K562 (cell line): Measurements from ENCODE around the gene MPG. TPM values are rescaled to one million over a fixed set of nuclear protein-coding genes. Genes with fewer than 3 reads are reported as not detected.

Experiments used
- ATAC-seq: fragments of 200-7000 bp; cut with Tn5 transposase; 3 replicates; pipeline ENCODE4 v1.9.1; 2020; ENCODE audit warnings: moderate library complexity
- BruUV-seq: library from RNA; stranded (reverse); fragments of 400-500 nt; replicated peaks from 2 replicates; lab custom pipeline; 2021; lab: Mats Ljungman, UMichigan
- CTCF ChIA-PET: fragments of 300-600 bp; formaldehyde crosslinking; extraction: SDS; loops from one replicate; lab custom pipeline; 2021; ENCODE audit warnings: low intra/inter-chr PET ratio; lab: Yijun Ruan, JAX
- POLR2A ChIA-PET: fragments of 300-600, 350-650 bp; sonication (Branson Sonifier 250); formaldehyde crosslinking; extraction: SDS; loops from one replicate; lab custom pipeline; 2021; ENCODE audit warnings: antibody characterized with exemption, inconsistent platforms; lab: Yijun Ruan, JAX
- DNase-seq, 4 experiments: peaks; one replicate each; pipeline versions ENCODE4 v3.0.0 to v3.0.0-alpha.2; 2011 to 2018; ENCODE audit warnings: low spot score in 3 of 4, mixed read lengths in 3 of 4; ENCODE audit errors: extremely low read depth in 1 of 4
- FAIRE-seq: peaks from 2 replicates; lab custom pipeline; 2011; peaks lifted over from hg19 to GRCh38; lab: Jason Lieb, UNC
- H2AFZ ChIP-seq: 2 replicates; pipeline ENCODE4 v1.6.0; 2011; ENCODE audit warnings: low read depth, low read length, control low read depth, inconsistent platforms
- H3K27ac ChIP-seq: fragments of 200-600 bp; 3 replicates; pipeline ENCODE4 v1.8.0; 2011; ENCODE audit warnings: low read depth, mild to moderate bottlenecking, control low read depth, inconsistent platforms, low read length, moderate library complexity, mixed read lengths; ENCODE audit errors: extremely low read depth
- H3K27me3 ChIP-seq, 2 experiments: fragments of 300-600 bp in 1 of 2; 2 replicates in 1 of 2; 3 replicates in 1 of 2; pipeline versions ENCODE4 v1.6.0 to v1.8.0; 2011; ENCODE audit warnings: inconsistent platforms in 2 of 2, low read length in 2 of 2, mild to moderate bottlenecking in 1 of 2, mixed read lengths in 1 of 2, moderate library complexity in 1 of 2; ENCODE audit not compliant: control insufficient read depth in 2 of 2, insufficient read depth in 2 of 2
- H3K36me3 ChIP-seq: fragments of 300-600 bp; 3 replicates; pipeline ENCODE4 v1.8.0; 2011; ENCODE audit warnings: mild to moderate bottlenecking, low read length, inconsistent platforms; ENCODE audit not compliant: control insufficient read depth, insufficient read depth
- H3K4me1 ChIP-seq, 2 experiments: fragments of 200-600 bp in 1 of 2; replicated peaks in 1 of 2; 2 replicates in 1 of 2; 3 replicates in 1 of 2; pipeline versions ENCODE4 v1.5.1 to v1.8.0; 2011; ENCODE audit warnings: inconsistent platforms in 2 of 2, low read length in 2 of 2, mild to moderate bottlenecking in 1 of 2, mixed read lengths in 1 of 2, moderate library complexity in 1 of 2; ENCODE audit not compliant: control insufficient read depth in 2 of 2, insufficient read depth in 2 of 2
- H3K4me2 ChIP-seq: 2 replicates; pipeline ENCODE4 v1.6.1; 2011; ENCODE audit warnings: low read length, control low read depth, inconsistent platforms, mixed read lengths; ENCODE audit not compliant: insufficient read depth
- H3K4me3 ChIP-seq: fragments of 200-600 bp; sonication (generic), shearing (Covaris generic); 2 replicates; pipeline ENCODE4 v1.5.1; 2016; ENCODE audit warnings: control low read depth, inconsistent platforms
- H3K79me2 ChIP-seq: fragments of 200-600 bp; 3 replicates; pipeline ENCODE4 v1.8.0; 2011; ENCODE audit warnings: low read length, inconsistent platforms; ENCODE audit not compliant: control insufficient read depth, insufficient read depth
- H3K9ac ChIP-seq, 2 experiments: 2 replicates each; pipeline versions ENCODE4 v1.6.0 to v1.6.1; 2011; ENCODE audit warnings: low read depth in 2 of 2, low read length in 2 of 2, control low read depth in 1 of 2, inconsistent platforms in 1 of 2, mild to moderate bottlenecking in 1 of 2, mixed read lengths in 1 of 2; ENCODE audit not compliant: insufficient read depth in 1 of 2
- H3K9me1 ChIP-seq: one replicate; pipeline ENCODE4 v1.6.0; 2011; ENCODE audit warnings: inconsistent platforms, mild to moderate bottlenecking, low read length, moderate library complexity; ENCODE audit not compliant: control insufficient read depth, insufficient read depth
- H3K9me3 ChIP-seq: replicated peaks from 2 replicates; pipeline ENCODE4 v1.5.1; 2011; ENCODE audit warnings: low read depth, low read length, inconsistent platforms; ENCODE audit not compliant: control insufficient read depth, insufficient read depth
- H4K20me1 ChIP-seq: replicated peaks from 2 replicates; pipeline ENCODE4 v1.6.1; 2011; ENCODE audit warnings: low read length, inconsistent platforms, mixed read lengths; ENCODE audit not compliant: control insufficient read depth, insufficient read depth
- IRF9 ChIP-seq: fragments of 450-650 bp; IDR thresholded peaks from 2 replicates; pipeline ENCODE4 v1.6.1; 2016; ENCODE audit warnings: missing biosample characterization, missing genetic modification characterization
- KAT7 ChIP-seq: sonication (generic); formaldehyde crosslinking; IDR thresholded peaks from 2 replicates; pipeline ENCODE4 v1.8.0; 2022; ENCODE audit warnings: missing genetic modification reagents, mild to moderate bottlenecking, borderline replicate concordance
- PBX2 ChIP-seq, 2 experiments: IDR thresholded peaks in 1 of 2; conservative IDR thresholded peaks in 1 of 2; 2 replicates each; pipeline ENCODE4 v1.6.1; 2016; ENCODE audit warnings: low read depth in 2 of 2, mild to moderate bottlenecking in 1 of 2, missing compliant biosample characterization in 1 of 2, missing genetic modification characterization in 1 of 2, moderate library complexity in 1 of 2
- PRMT5 ChIP-seq: sonication (generic); formaldehyde crosslinking; IDR thresholded peaks from 2 replicates; pipeline ENCODE4 v1.5.0; 2020; ENCODE audit warnings: missing genetic modification reagents
- RBM39 ChIP-seq: fragments of 200-400 bp; formaldehyde crosslinking; optimal IDR thresholded peaks from 2 replicates; pipeline ENCODE3; 2018; ENCODE audit warnings: low read depth, low read length
- THRA ChIP-seq: fragments of 450-650 bp; IDR thresholded peaks from 2 replicates; pipeline ENCODE4 v1.6.1; 2017; ENCODE audit warnings: mild to moderate bottlenecking, moderate library complexity
- WGBS: fragments of 100-300 bp; shearing (Covaris generic); methylation state at CpG from one replicate; pipeline ENCODE4 v1.1.6; 2016; ENCODE audit warnings: low coverage, mixed read lengths; ENCODE audit not compliant: insufficient coverage; ENCODE audit errors: missing lambda C conversion rate; 5-methylcytosine and 5-hydroxymethylcytosine counted together
- in situ Hi-C: fragments of 300-500 bp; cut with MboI; formaldehyde crosslinking; loops from 4 replicates; pipeline ENCODE4 v1.15.0; 2018; ENCODE audit warnings: inconsistent platforms, mixed read lengths
- intact Hi-C: fragments of 100-400 bp; cut with micrococcal nuclease; formaldehyde crosslinking; loops from 2 replicates; pipeline ENCODE4 v1.14.2; 2022
- polyA plus RNA-seq, 8 experiments: library from polyadenylated mRNA; depleted of rRNA in 4 of 8; stranded (reverse) in 5 of 8; unstranded in 3 of 8; fragments of >200 nt; fragmentation: Nextera tagmentation in 2 of 8; fragmentation: Illumina TruSeq in 1 of 8; extraction: Ambion mirVana in 2 of 8; extraction: Trizol in 1 of 8; gene quantifications; 2 replicates each; pipeline versions ENCODE4 v1.2.1 to v1.2.3, GENCODE V29; 2011 to 2014; ENCODE audit warnings: inconsistent platforms in 1 of 8, missing spikeins in 1 of 8
- total RNA-seq, 7 experiments: library from RNA; depleted of rRNA in 6 of 7; stranded (reverse); fragments of >200 nt in 6 of 7; fragmentation: Illumina TruSeq in 2 of 7; extraction: Trizol in 2 of 7; gene quantifications; 2 replicates each; pipeline versions ENCODE4 v1.2.1 to v1.2.3, GENCODE V29; 2011 to 2021; ENCODE audit warnings: low replicate concordance in 1 of 7

MPG gene
- total and polyA plus RNA-seq, 9 of the 15 experiments (the other 6 are each of a cell fraction or from before 2014, with no cell fraction given) = 0.42 to 226 (median 36.2) TPM

GRCh38 chr16:97822-98221 lies 19.8 kb downstream of the MPG start:
- ATAC-seq = no peak
- no peak for DNase-seq
- Histone ChIP-seq H3K36me3 (peaks cover 38% of the 10 kb centered on the region; the same call in 2 of the 3 replicates), H3K9me3 (no peaks in the 10 kb centered on the region), H3K27me3 (no peaks in the 10 kb centered on the region), H3K4me2 (no peak overlapping the region), H3K9me1 (no peaks in the 10 kb centered on the region), H3K4me1 (peaks cover 8 to 52% of the 10 kb centered on the region in 2 experiments; a peak in 4 of 5 replicates), H4K20me1 (no peaks in the 10 kb centered on the region), H2AFZ (no peak overlapping the region)
- intact Hi-C loops = loop anchor here (1.0 kb wide), 1 partner anchor 33 kb away; no protein-coding TSS in a partner anchor
- in situ Hi-C loops = no loop called here
- POLR2A ChIA-PET = interaction anchor here (1.9 to 2.4 kb wide), 4 partner anchors 9 to 80 kb away, joined by 7 to 12 read pairs (median 10); no protein-coding TSS in a partner anchor
- no TSS peak for BruUV-seq
- FAIRE-seq = no peak
- 95% methylated on average over 8 of the region's 8 CpGs for WGBS
- TF ChIP-seq PBX2 (CRISPR knock-in tag; IDR thresholded peaks at IDR 0.05; ENCODE audit: low read depth) (no peak), PBX2 (tag; conservative IDR thresholded peaks at IDR 0.05; ENCODE audit: low read depth) (no peak), THRA (no peak), RBM39 (no peak), IRF9 (tag) (no peak), PRMT5 (CRISPR knock-in tag) (no peak), KAT7 (CRISPR knock-in tag) (no peak)
- TF ChIP-seq, all 486 proteins: peak for 0
- no peaks in the 10 kb centered on the region for H3K79me2 ChIP-seq
- CTCF ChIA-PET = interaction anchor here (2.3 to 5.2 kb wide), 2 partner anchors 31 to 83 kb away, joined by 27 to 125 read pairs; partner anchors contain the start of gene HBQ1
- H3K27ac ChIP-seq = no peak overlapping the region
- H3K4me3 ChIP-seq = no peak overlapping the region
- no peak overlapping the region; a peak in 2 of 4 replicates for H3K9ac ChIP-seq
